HL-60 (cell line): Measurements from ENCODE around the gene MED26.

Experiments
- DNase-seq, 2 experiments: peaks; one replicate each; pipeline ENCODE4 v3.0.0-alpha.2; 2010 to 2020; ENCODE audit warnings: low read depth in 1 of 2, low spot score in 1 of 2
- H3K27ac ChIP-seq: fragments of 250-450 bp; sonication (Bioruptor Pico); replicated peaks from 2 replicates; pipeline ENCODE4 v1.5.1; 2020; ENCODE audit warnings: mild to moderate bottlenecking, moderate library complexity
- H3K27me3 ChIP-seq: fragments of 250-450 bp; sonication (Bioruptor Pico); 2 replicates; pipeline ENCODE4 v1.5.1; 2021; ENCODE audit warnings: mild to moderate bottlenecking, moderate library complexity; ENCODE audit not compliant: insufficient read depth, poor library complexity, severe bottlenecking
- H3K4me3 ChIP-seq: replicated peaks from 2 replicates; pipeline ENCODE4 v1.5.1; 2011; ENCODE audit warnings: mild to moderate bottlenecking, control low read depth, low read length; ENCODE audit not compliant: insufficient read depth
- GABPA ChIP-seq: IDR thresholded peaks from 2 replicates; pipeline ENCODE4 v1.6.1; 2012; ENCODE audit warnings: low read depth
- POLR2AphosphoS5 ChIP-seq: IDR thresholded peaks from 2 replicates; pipeline ENCODE4 v1.6.1; 2012; ENCODE audit warnings: low read depth
- SPI1 ChIP-seq: IDR thresholded peaks from 2 replicates; pipeline ENCODE4 v1.6.1; 2012; ENCODE audit warnings: low read depth, mild to moderate bottlenecking, borderline replicate concordance
- TF ChIP-seq, protein P1 (sequence below): IDR thresholded peaks from 2 replicates; pipeline ENCODE4 v1.6.1; 2012; ENCODE audit warnings: low read depth; ENCODE audit not compliant: insufficient replicate concordance
- TF ChIP-seq, protein P2 (sequence below): IDR thresholded peaks from one replicate; pipeline ENCODE4 v1.5.1; 2011; ENCODE audit warnings: low read length, control low read depth, inconsistent platforms; ENCODE audit not compliant: insufficient read depth

Gene MED26

DNA sequence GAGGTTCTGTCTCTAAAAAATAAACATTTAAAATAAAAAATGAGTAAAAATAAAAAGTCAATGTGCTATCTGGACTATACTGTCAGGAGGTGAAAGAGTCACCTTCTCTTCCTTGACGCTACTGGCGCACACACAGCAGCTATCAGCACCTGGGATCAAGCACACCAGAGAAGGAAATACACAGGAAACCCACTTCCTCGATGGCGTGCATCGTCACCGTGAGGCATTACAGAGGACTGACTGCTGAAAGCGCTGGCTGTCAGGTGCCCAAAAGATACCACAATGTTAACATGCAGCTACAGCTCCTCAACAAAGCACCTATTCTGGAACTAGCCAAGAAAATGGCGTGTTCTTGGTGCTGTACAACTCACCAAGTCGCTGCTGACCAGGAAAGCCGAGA lies 61.8 kb downstream of the MED26 start:
- TF ChIP-seq POLR2AphosphoS5 = no peak
- TF ChIP-seq GABPA = no peak
- TF ChIP-seq, protein P1, sequence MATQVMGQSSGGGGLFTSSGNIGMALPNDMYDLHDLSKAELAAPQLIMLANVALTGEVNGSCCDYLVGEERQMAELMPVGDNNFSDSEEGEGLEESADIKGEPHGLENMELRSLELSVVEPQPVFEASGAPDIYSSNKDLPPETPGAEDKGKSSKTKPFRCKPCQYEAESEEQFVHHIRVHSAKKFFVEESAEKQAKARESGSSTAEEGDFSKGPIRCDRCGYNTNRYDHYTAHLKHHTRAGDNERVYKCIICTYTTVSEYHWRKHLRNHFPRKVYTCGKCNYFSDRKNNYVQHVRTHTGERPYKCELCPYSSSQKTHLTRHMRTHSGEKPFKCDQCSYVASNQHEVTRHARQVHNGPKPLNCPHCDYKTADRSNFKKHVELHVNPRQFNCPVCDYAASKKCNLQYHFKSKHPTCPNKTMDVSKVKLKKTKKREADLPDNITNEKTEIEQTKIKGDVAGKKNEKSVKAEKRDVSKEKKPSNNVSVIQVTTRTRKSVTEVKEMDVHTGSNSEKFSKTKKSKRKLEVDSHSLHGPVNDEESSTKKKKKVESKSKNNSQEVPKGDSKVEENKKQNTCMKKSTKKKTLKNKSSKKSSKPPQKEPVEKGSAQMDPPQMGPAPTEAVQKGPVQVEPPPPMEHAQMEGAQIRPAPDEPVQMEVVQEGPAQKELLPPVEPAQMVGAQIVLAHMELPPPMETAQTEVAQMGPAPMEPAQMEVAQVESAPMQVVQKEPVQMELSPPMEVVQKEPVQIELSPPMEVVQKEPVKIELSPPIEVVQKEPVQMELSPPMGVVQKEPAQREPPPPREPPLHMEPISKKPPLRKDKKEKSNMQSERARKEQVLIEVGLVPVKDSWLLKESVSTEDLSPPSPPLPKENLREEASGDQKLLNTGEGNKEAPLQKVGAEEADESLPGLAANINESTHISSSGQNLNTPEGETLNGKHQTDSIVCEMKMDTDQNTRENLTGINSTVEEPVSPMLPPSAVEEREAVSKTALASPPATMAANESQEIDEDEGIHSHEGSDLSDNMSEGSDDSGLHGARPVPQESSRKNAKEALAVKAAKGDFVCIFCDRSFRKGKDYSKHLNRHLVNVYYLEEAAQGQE = no peak
- no peak for TF ChIP-seq SPI1
- TF ChIP-seq, protein P2, sequence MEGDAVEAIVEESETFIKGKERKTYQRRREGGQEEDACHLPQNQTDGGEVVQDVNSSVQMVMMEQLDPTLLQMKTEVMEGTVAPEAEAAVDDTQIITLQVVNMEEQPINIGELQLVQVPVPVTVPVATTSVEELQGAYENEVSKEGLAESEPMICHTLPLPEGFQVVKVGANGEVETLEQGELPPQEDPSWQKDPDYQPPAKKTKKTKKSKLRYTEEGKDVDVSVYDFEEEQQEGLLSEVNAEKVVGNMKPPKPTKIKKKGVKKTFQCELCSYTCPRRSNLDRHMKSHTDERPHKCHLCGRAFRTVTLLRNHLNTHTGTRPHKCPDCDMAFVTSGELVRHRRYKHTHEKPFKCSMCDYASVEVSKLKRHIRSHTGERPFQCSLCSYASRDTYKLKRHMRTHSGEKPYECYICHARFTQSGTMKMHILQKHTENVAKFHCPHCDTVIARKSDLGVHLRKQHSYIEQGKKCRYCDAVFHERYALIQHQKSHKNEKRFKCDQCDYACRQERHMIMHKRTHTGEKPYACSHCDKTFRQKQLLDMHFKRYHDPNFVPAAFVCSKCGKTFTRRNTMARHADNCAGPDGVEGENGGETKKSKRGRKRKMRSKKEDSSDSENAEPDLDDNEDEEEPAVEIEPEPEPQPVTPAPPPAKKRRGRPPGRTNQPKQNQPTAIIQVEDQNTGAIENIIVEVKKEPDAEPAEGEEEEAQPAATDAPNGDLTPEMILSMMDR = no peak
- no peak for DNase-seq
- Histone ChIP-seq H3K27me3 (no peaks in the 10 kb centered on the region), H3K4me3 (no peak overlapping the region), H3K27ac (no peak overlapping the region; the same call in 1 of the 2 replicates)

DNA sequence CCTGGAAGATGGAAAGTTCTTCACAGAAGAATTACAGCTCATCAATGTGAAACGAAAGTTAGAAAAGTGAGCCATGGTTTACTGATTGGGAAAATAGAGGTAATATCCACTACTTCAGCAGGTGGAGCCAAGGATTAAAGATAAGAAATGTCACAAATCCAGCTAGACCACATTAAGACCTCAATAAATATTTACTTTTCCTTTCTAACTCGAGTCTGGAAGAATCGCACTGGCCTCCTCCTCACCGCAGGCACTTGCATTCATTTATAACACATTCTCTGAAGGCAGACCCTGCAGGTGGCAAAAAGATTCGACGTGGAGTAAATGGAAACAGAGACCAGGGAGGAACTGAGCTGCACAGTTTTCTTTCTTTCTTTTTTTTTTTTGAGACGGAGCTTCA lies 63.2 kb downstream of the MED26 start:
- DNase-seq = no peak
- H3K4me3 ChIP-seq = no peak overlapping the region
- no peaks in the 10 kb centered on the region for H3K27me3 ChIP-seq
- TF ChIP-seq, protein P1 = no peak
- TF ChIP-seq, protein P2 = no peak
- TF ChIP-seq SPI1 (no peak), GABPA (no peak), POLR2AphosphoS5 (no peak)
- H3K27ac ChIP-seq = no peak overlapping the region

DNA sequence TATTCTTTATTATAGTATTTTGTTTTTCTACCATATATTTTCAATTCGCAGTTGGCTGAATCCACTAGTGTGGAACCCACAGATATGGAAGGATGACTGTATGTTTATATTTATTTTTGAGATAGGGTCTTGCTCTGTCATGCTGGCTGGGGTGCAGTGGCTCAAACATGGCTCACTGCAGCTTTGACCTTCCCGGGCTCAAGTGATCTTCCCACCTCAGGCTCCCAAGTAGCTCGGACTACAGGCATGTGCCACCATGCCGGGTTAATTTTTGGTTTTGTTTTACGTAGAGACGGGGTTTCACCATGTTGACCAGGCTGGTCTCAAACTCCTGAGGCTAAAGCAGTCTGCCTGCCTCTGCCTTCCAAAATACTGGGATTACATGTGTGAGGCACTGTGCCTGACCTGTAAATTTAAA lies 65.4 kb downstream of the MED26 start:
- no peak overlapping the region for H3K27ac ChIP-seq
- no peak for DNase-seq
- H3K27me3 ChIP-seq = no peaks in the 10 kb centered on the region
- H3K4me3 ChIP-seq = no peak overlapping the region
- TF ChIP-seq GABPA (no peak), POLR2AphosphoS5 (no peak), SPI1 (no peak)
- TF ChIP-seq, protein P2 = no peak
- TF ChIP-seq, protein P1 = no peak
